HepG2 (cell line): ENCODE measurements around the gene ADARB2. TPM values are rescaled to one million over a fixed set of nuclear protein-coding genes. Genes with fewer than 3 reads are reported as not detected.

Experiments used
- ATAC-seq: fragments of 200-7000 bp; cut with Tn5 transposase; 3 replicates; pipeline ENCODE4 v1.9.1; 2020; ENCODE audit warnings: mild to moderate bottlenecking, moderate library complexity
- BruUV-seq: library from RNA; stranded (reverse); fragments of 400-500 nt; replicated peaks from 2 replicates; lab custom pipeline; 2021; lab: Mats Ljungman, UMichigan
- CTCF ChIA-PET: fragments of 300-600 bp; formaldehyde crosslinking; extraction: SDS; loops from one replicate; lab custom pipeline; 2021; ENCODE audit warnings: low total read pairs, inconsistent platforms, low intra/inter-chr PET ratio; lab: Yijun Ruan, JAX
- POLR2A ChIA-PET: fragments of 350-600 bp; sonication (Branson Sonifier 250); formaldehyde crosslinking; loops from one replicate; lab custom pipeline; 2020; ENCODE audit warnings: antibody characterized with exemption, inconsistent platforms; lab: Yijun Ruan, JAX
- DNase-seq: peaks from one replicate; pipeline ENCODE4 v3.0.0-alpha.2; 2015; ENCODE audit warnings: low spot score
- FAIRE-seq: peaks from 3 replicates; lab custom pipeline; 2011; peaks lifted over from hg19 to GRCh38; lab: Jason Lieb, UNC
- H2AFZ ChIP-seq: one replicate; pipeline ENCODE4 v1.6.1; 2011; ENCODE audit warnings: low read length, inconsistent platforms
- H3K27ac ChIP-seq: fragments of 300-600 bp; 3 replicates; pipeline ENCODE4 v1.8.0; 2011; ENCODE audit warnings: mixed run types, mild to moderate bottlenecking, mixed read lengths, low read length, inconsistent platforms; ENCODE audit not compliant: insufficient read depth; ENCODE audit errors: extremely low read length
- H3K27me3 ChIP-seq, 2 experiments: fragments of 200-600 bp in 1 of 2; 2 replicates in 1 of 2; 3 replicates in 1 of 2; pipeline versions ENCODE4 v1.6.0 to v1.8.0; 2011; ENCODE audit warnings: low read length in 2 of 2, mild to moderate bottlenecking in 2 of 2, moderate library complexity in 2 of 2, inconsistent platforms in 1 of 2; ENCODE audit not compliant: insufficient read depth in 2 of 2, control insufficient read depth in 1 of 2
- H3K36me3 ChIP-seq, 2 experiments: fragments of 200-600 bp in 1 of 2; replicated peaks in 1 of 2; 2 replicates in 1 of 2; 3 replicates in 1 of 2; pipeline versions ENCODE4 v1.5.1 to v1.8.0; 2011; ENCODE audit warnings: low read length in 2 of 2, inconsistent platforms in 1 of 2; ENCODE audit not compliant: insufficient read depth in 2 of 2, control insufficient read depth in 1 of 2
- H3K4me1 ChIP-seq: 2 replicates; pipeline ENCODE4 v1.5.1; 2012; ENCODE audit warnings: low read length, inconsistent platforms; ENCODE audit not compliant: insufficient read depth
- H3K4me2 ChIP-seq: 2 replicates; pipeline ENCODE4 v1.6.0; 2011; ENCODE audit warnings: low read depth, low read length, inconsistent platforms
- H3K4me3 ChIP-seq, 3 experiments: fragments of 200-600 bp in 1 of 3; sonication (generic), shearing (Covaris generic) in 1 of 3; replicated peaks in 1 of 3; 2 replicates each; pipeline ENCODE4 v1.5.1; 2011 to 2016; ENCODE audit warnings: low read length in 3 of 3, inconsistent platforms in 2 of 3, low read depth in 2 of 3, mild to moderate bottlenecking in 2 of 3, control low read depth in 1 of 3, mixed read lengths in 1 of 3; ENCODE audit not compliant: insufficient read depth in 1 of 3
- H3K79me2 ChIP-seq: one replicate; pipeline ENCODE4 v1.6.1; 2011; ENCODE audit warnings: low read length, inconsistent platforms; ENCODE audit not compliant: insufficient read depth
- H3K9ac ChIP-seq: 2 replicates; pipeline ENCODE4 v1.6.0; 2011; ENCODE audit warnings: mild to moderate bottlenecking, low read depth, low read length, inconsistent platforms; ENCODE audit not compliant: insufficient read depth
- H3K9me3 ChIP-seq: 2 replicates; pipeline ENCODE4 v1.5.1; 2012; ENCODE audit warnings: mild to moderate bottlenecking, low read length
- H4K20me1 ChIP-seq: 2 replicates; pipeline ENCODE4 v1.6.0; 2011; ENCODE audit warnings: inconsistent platforms, mild to moderate bottlenecking, low read length, moderate library complexity; ENCODE audit not compliant: insufficient read depth
- FOSL2 ChIP-seq: sonication (generic); formaldehyde crosslinking; IDR thresholded peaks from 2 replicates; pipeline ENCODE4 v1.4.0; 2020; ENCODE audit warnings: missing genetic modification reagents
- ZBTB21 ChIP-seq: sonication (generic); formaldehyde crosslinking; IDR thresholded peaks from 2 replicates; pipeline ENCODE4 v1.4.0; 2020; ENCODE audit warnings: missing genetic modification reagents
- ZFP36 ChIP-seq: fragments of 150-350 bp; IDR thresholded peaks from 2 replicates; pipeline ENCODE4 v1.6.1; 2018; ENCODE audit warnings: borderline replicate concordance, low read length, low read depth; ENCODE audit not compliant: partially characterized antibody
- ZNF33B ChIP-seq: sonication (generic); formaldehyde crosslinking; IDR thresholded peaks from 2 replicates; pipeline ENCODE4 v1.5.1; 2020; ENCODE audit warnings: mild to moderate bottlenecking, missing genetic modification reagents
- WGBS: methylation state at CpG from one replicate; pipeline ENCODE4 v1.1.6; 2017; ENCODE audit warnings: low lambda C conversion rate; 5-methylcytosine and 5-hydroxymethylcytosine counted together
- in situ Hi-C: cut with HindIII; loops from 2 replicates; pipeline ENCODE4 v1.10.0; 2017; ENCODE audit warnings: low pct_unique_long_range_greater_than_20kb; ENCODE audit not compliant: extremely low pct_ligation_motif_present
- intact Hi-C: fragments of 100-400 bp; cut with micrococcal nuclease; formaldehyde crosslinking; loops from one replicate; pipeline ENCODE4 v1.10.0; 2022; ENCODE audit not compliant: unreplicated experiment
- polyA plus RNA-seq, 8 experiments: library from polyadenylated mRNA; depleted of rRNA in 3 of 8; stranded (reverse) in 7 of 8; unstranded in 1 of 8; fragments of >200 nt; fragmentation: Illumina TruSeq in 4 of 8; extraction: Trizol in 4 of 8; gene quantifications; 2 replicates each; pipeline versions ENCODE4 v1.2.1 to v1.2.3, GENCODE V29; 2011 to 2016; ENCODE audit warnings: low read depth in 4 of 8, missing spikeins in 1 of 8, mixed read lengths in 1 of 8; ENCODE audit not compliant: insufficient read depth in 1 of 8
- total RNA-seq, 5 experiments: library from RNA; depleted of rRNA; stranded (reverse); fragments of >200 nt; fragmentation: Illumina TruSeq; extraction: Trizol; gene quantifications; 2 replicates each; pipeline ENCODE4 v1.2.3, GENCODE V29; 2016; ENCODE audit warnings: low read depth in 1 of 5
- TF ChIP-seq, protein P1 (sequence below): sonication (generic); formaldehyde crosslinking; conservative IDR thresholded peaks from 2 replicates; pipeline ENCODE4 v1.8.0; 2022; ENCODE audit warnings: missing genetic modification reagents

The ADARB2 gene
- total and polyA plus RNA-seq, 2 of the 13 experiments (the other 11 are each of a cell fraction or from before 2014, with no cell fraction given), result not detected

DNA sequence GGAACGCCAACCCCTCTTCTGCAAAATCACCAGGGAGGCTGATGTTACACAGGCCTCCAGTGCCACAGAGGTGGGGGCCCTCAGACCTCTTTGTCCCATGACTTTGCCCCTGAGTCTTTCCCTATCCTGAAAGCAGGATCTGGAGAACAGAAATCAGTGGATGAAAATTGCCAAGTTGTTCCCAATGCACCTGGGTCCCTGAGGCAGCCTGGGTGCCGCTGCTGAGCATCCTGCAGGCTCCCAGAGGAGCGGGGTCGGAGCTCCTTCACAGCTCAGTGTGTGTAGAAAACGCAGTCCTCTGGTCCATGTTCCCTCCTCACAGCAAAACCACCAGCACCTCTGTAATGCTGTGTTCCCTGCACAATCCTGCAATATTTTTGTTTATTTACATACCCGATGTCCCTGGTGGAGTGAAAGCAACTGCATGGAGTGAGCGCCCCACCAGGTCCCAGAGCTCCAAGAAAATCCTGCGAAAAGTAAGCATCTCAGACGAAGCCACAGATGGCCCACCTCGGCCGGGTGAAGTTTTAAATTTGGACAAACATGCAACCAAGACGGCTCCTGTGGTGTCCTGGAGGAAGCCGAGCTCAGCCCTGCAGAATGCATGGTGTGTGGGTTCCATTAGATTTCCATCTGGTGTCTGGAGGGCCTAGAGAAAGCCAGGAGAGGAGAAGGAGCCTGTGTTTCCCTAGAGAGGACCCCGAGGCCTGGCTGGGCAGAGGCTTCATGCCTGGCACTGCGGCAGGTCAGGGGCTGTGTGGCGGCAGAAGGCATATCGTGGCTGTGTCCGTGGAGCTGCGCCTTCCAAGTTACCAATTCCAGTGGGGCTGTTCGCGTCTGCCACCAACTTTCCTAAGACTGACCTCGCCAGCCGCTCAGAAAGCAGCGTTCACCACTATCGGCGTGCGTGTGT lies 445.9 kb downstream of the ADARB2 start:
- Histone ChIP-seq H3K4me2 (no peak overlapping the region), H3K36me3 (no peaks in the 10 kb centered on the region), H3K4me1 (no peaks in the 10 kb centered on the region), H3K9me3 (no peaks in the 10 kb centered on the region), H2AFZ (no peak overlapping the region), H3K27me3 (peaks cover 10 to 79% of the 10 kb centered on the region in 2 experiments), H3K27ac (no peak overlapping the region), H3K9ac (no peak overlapping the region), H3K4me3 (no peak overlapping the region), H3K79me2 (no peaks in the 10 kb centered on the region), H4K20me1 (no peaks in the 10 kb centered on the region)
- in situ Hi-C loops, result no loop called here
- ATAC-seq, result no peak
- CTCF ChIA-PET, result no interaction called here
- POLR2A ChIA-PET, result no interaction called here
- no peak for FAIRE-seq
- TF ChIP-seq, protein P1, sequence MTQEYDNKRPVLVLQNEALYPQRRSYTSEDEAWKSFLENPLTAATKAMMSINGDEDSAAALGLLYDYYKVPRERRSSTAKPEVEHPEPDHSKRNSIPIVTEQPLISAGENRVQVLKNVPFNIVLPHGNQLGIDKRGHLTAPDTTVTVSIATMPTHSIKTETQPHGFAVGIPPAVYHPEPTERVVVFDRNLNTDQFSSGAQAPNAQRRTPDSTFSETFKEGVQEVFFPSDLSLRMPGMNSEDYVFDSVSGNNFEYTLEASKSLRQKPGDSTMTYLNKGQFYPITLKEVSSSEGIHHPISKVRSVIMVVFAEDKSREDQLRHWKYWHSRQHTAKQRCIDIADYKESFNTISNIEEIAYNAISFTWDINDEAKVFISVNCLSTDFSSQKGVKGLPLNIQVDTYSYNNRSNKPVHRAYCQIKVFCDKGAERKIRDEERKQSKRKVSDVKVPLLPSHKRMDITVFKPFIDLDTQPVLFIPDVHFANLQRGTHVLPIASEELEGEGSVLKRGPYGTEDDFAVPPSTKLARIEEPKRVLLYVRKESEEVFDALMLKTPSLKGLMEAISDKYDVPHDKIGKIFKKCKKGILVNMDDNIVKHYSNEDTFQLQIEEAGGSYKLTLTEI (CRISPR knock-in tag), result no peak
- TF ChIP-seq ZFP36 (no peak), ZBTB21 (no peak)
- no peak for DNase-seq
- BruUV-seq, result no TSS peak
- WGBS, result 28% methylated on average over 14 of the region's 27 CpGs
- intact Hi-C loops, result no loop called here

DNA sequence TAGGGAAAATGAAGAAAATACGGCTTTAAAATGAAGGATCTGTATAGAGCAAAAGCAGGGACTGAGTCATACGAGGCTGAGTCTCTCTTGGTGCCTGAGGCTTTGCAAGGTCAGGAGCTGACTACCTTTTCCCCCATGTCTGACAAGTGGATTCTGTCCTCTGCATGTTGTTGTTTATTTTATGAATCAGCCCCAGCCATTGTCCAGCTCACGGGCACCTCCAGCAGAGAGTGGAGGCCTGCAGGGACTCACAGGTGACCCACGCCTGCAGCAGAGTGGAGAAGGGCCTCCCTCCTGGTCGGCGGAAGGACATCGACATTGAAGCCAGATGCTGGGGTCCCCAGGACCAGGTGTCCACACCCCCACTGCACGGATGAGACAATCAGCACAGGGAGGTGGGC lies 447.3 kb downstream of the ADARB2 start:
- H3K27me3 ChIP-seq, result peaks cover 10 to 74% of the 10 kb centered on the region in 2 experiments
- no peak overlapping the region for H3K4me3 ChIP-seq
- no peaks in the 10 kb centered on the region for H3K36me3 ChIP-seq
- H4K20me1 ChIP-seq, result no peaks in the 10 kb centered on the region
- peak; percentile 54 for TF ChIP-seq FOSL2
- no peak for TF ChIP-seq ZNF33B (CRISPR knock-in tag)
- no TSS peak for BruUV-seq
- in situ Hi-C loops (no loop called here), intact Hi-C loops (no loop called here)
- ChIA-PET POLR2A (no interaction called here), CTCF (no interaction called here)
- no peak overlapping the region for H2AFZ ChIP-seq
- WGBS, result 28% methylated on average over 6 of the region's 8 CpGs
- FAIRE-seq (no peak), DNase-seq (no peak), ATAC-seq (peak; percentile 43)
- H3K9me3 ChIP-seq, result no peaks in the 10 kb centered on the region
- H3K9ac ChIP-seq, result no peak overlapping the region
- no peaks in the 10 kb centered on the region for H3K4me1 ChIP-seq
- no peak overlapping the region for H3K4me2 ChIP-seq
- H3K79me2 ChIP-seq, result no peaks in the 10 kb centered on the region
- no peak overlapping the region for H3K27ac ChIP-seq
